ENCODE results near the gene KLF5.

KLF5 gene

GRCh38 chr13:73107970-73108369, 49.2 kb downstream of the KLF5 start:
- intact Hi-C loops (cut with DNase I; ENCODE audit: low total_unique reads) = no loop called here
- H3K27ac ChIP-seq = no peak overlapping the region
- DNase-seq = no peak
- TF ChIP-seq CTCF (IDR thresholded peaks at IDR 0.05) = no peak
- no peaks in the 10 kb centered on the region for H3K9me3 ChIP-seq
- H3K36me3 ChIP-seq = no peaks in the 10 kb centered on the region
- no peaks in the 10 kb centered on the region for H3K27me3 ChIP-seq
- H3K4me1 ChIP-seq = no peaks in the 10 kb centered on the region
- H3K4me3 ChIP-seq = no peak overlapping the region

- no peak for DNase-seq
- no peak for TF ChIP-seq CTCF (IDR thresholded peaks at IDR 0.05)
- no peaks in the 10 kb centered on the region for H3K36me3 ChIP-seq
Measured at GRCh38 chr13:73109288-73109899, 50.6 kb downstream of the KLF5 start.

GRCh38 chr13:73109969-73110368, 51.2 kb downstream of the KLF5 start:
- Histone ChIP-seq H3K4me3 (no peak overlapping the region), H3K9me3 (no peaks in the 10 kb centered on the region), H3K27me3 (no peaks in the 10 kb centered on the region), H3K36me3 (no peaks in the 10 kb centered on the region), H3K27ac (no peak overlapping the region), H3K4me1 (no peaks in the 10 kb centered on the region)
- no peak for DNase-seq
- no peak for TF ChIP-seq CTCF (IDR thresholded peaks at IDR 0.05)
- intact Hi-C loops (cut with DNase I; ENCODE audit: low total_unique reads) = no loop called here

More at GRCh38 chr13:73109288-73109899, 50.6 kb downstream of the KLF5 start:
- Histone ChIP-seq H3K4me3 (no peak overlapping the region), H3K9me3 (no peaks in the 10 kb centered on the region), H3K4me1 (no peaks in the 10 kb centered on the region), H3K27ac (no peak overlapping the region), H3K27me3 (no peaks in the 10 kb centered on the region)
- intact Hi-C loops (cut with DNase I; ENCODE audit: low total_unique reads) = no loop called here

- H3K4me3 ChIP-seq = no peak overlapping the region
- H3K9me3 ChIP-seq = no peaks in the 10 kb centered on the region
- H3K27ac ChIP-seq = no peak overlapping the region
- H3K36me3 ChIP-seq = no peaks in the 10 kb centered on the region
- no peaks in the 10 kb centered on the region for H3K4me1 ChIP-seq
- no peaks in the 10 kb centered on the region for H3K27me3 ChIP-seq
- no peak for DNase-seq
- no peak for TF ChIP-seq CTCF (IDR thresholded peaks at IDR 0.05)
- intact Hi-C loops (cut with DNase I; ENCODE audit: low total_unique reads) = no loop called here
Measured at GRCh38 chr13:73110814-73111213, 52.0 kb downstream of the KLF5 start.

- no peak overlapping the region for H3K4me3 ChIP-seq
- no peak for DNase-seq
- H3K27me3 ChIP-seq = no peaks in the 10 kb centered on the region
- H3K27ac ChIP-seq = no peak overlapping the region
- intact Hi-C loops (cut with DNase I; ENCODE audit: low total_unique reads) = no loop called here
- TF ChIP-seq CTCF (IDR thresholded peaks at IDR 0.05) = no peak
- H3K4me1 ChIP-seq = no peaks in the 10 kb centered on the region
- H3K36me3 ChIP-seq = no peaks in the 10 kb centered on the region
- H3K9me3 ChIP-seq = no peaks in the 10 kb centered on the region
Measured at GRCh38 chr13:73111331-73111730, 52.5 kb downstream of the KLF5 start.

GRCh38 chr13:73119612-73120011, 60.8 kb downstream of the KLF5 start:
- DNase-seq = no peak
- Histone ChIP-seq H3K36me3 (no peaks in the 10 kb centered on the region), H3K4me3 (no peak overlapping the region), H3K9me3 (no peaks in the 10 kb centered on the region), H3K27ac (no peak overlapping the region), H3K27me3 (no peaks in the 10 kb centered on the region), H3K4me1 (no peaks in the 10 kb centered on the region)
- intact Hi-C loops (cut with DNase I; ENCODE audit: low total_unique reads) = no loop called here
- no peak for TF ChIP-seq CTCF (IDR thresholded peaks at IDR 0.05)
